OCI-LY7 (cell line): ENCODE data around the gene S1PR2. TPM values are rescaled to one million over a fixed set of nuclear protein-coding genes. Genes with fewer than 3 reads are reported as not detected.
"Not testable (repeated sequence)": the region's sequence is repeated elsewhere in the genome, so short reads cannot be mapped to it uniquely, and the experiment has no call there.

ENCODE experiments used
- BruUV-seq: library from RNA; stranded (reverse); fragments of 400-500 nt; replicated peaks from 2 replicates; lab custom pipeline; 2021; lab: Mats Ljungman, UMichigan
- CTCF ChIA-PET: fragments of 300-600 bp; sonication (Branson Sonifier 250); formaldehyde crosslinking; loops from one replicate; lab custom pipeline; 2022; ENCODE audit warnings: antibody characterized with exemption; ENCODE audit not compliant: unreplicated experiment; lab: Charles Lee
- POLR2A ChIA-PET: fragments of 300-600 bp; sonication (Branson Sonifier 250); formaldehyde crosslinking; loops from one replicate; lab custom pipeline; 2022; ENCODE audit warnings: antibody characterized with exemption; lab: Charles Lee
- DNase-seq: peaks from one replicate; pipeline ENCODE4 v3.0.0-alpha.2; 2015; ENCODE audit warnings: low spot score
- H2AFZ ChIP-seq: fragments of 200-600 bp; sonication (generic), shearing (Covaris generic); 2 replicates; pipeline ENCODE4 v1.6.1; 2014; ENCODE audit warnings: mild to moderate bottlenecking, antibody characterized with exemption, low read length, moderate library complexity
- H3K27ac ChIP-seq: fragments of 200-600 bp; sonication (generic); 2 replicates; pipeline ENCODE4 v1.5.1; 2014; ENCODE audit warnings: mixed run types, low read depth, mild to moderate bottlenecking, moderate library complexity, low read length, inconsistent platforms; ENCODE audit not compliant: poor library complexity, severe bottlenecking
- H3K36me3 ChIP-seq: fragments of 200-600 bp; sonication (generic); 2 replicates; pipeline ENCODE4 v1.6.1; 2014; ENCODE audit warnings: mild to moderate bottlenecking, antibody characterized with exemption, low read length, moderate library complexity, mixed read lengths; ENCODE audit not compliant: insufficient read depth
- H3K4me1 ChIP-seq: fragments of 200-600 bp; sonication (generic); 2 replicates; pipeline ENCODE4 v1.5.1; 2014; ENCODE audit warnings: mild to moderate bottlenecking, low read length; ENCODE audit not compliant: insufficient read depth, poor library complexity, severe bottlenecking
- H3K4me2 ChIP-seq: fragments of 200-600 bp; sonication (generic); 2 replicates; pipeline ENCODE4 v1.6.1; 2014; ENCODE audit warnings: mild to moderate bottlenecking, low read length
- H3K4me3 ChIP-seq: fragments of 200-600 bp; sonication (generic); 2 replicates; pipeline ENCODE4 v1.5.1; 2014; ENCODE audit warnings: mild to moderate bottlenecking, low read depth, low read length; ENCODE audit not compliant: poor library complexity, severe bottlenecking
- H3K79me2 ChIP-seq: fragments of 200-600 bp; sonication (generic); 2 replicates; pipeline ENCODE4 v1.6.1; 2016; ENCODE audit warnings: low read depth, mild to moderate bottlenecking, low read length, moderate library complexity, mixed read lengths; ENCODE audit not compliant: insufficient read depth
- H3K9me2 ChIP-seq: fragments of 200-600 bp; sonication (generic); 2 replicates; pipeline ENCODE4 v1.6.1; 2016; ENCODE audit warnings: mild to moderate bottlenecking, low read length, mixed read lengths; ENCODE audit not compliant: insufficient read depth
- H3K9me3 ChIP-seq: fragments of 200-600 bp; sonication (generic); 2 replicates; pipeline ENCODE4 v1.6.1; 2014; ENCODE audit warnings: mild to moderate bottlenecking, mixed run types, low read length, mixed read lengths
- H4K20me1 ChIP-seq: fragments of 200-600 bp; sonication (generic); 2 replicates; pipeline ENCODE4 v1.6.1; 2014; ENCODE audit warnings: mild to moderate bottlenecking, antibody characterized with exemption, low read length, moderate library complexity, mixed read lengths; ENCODE audit not compliant: insufficient read depth
- EZH2phosphoT487 ChIP-seq: fragments of 200-600 bp; sonication (generic); IDR thresholded peaks from 2 replicates; pipeline ENCODE4 v1.6.1; 2018; ENCODE audit warnings: low read depth, borderline replicate concordance, mild to moderate bottlenecking, mixed run types, antibody characterized with exemption, low read length, moderate library complexity, mixed read lengths
- intact Hi-C: fragments of 100-400 bp; cut with micrococcal nuclease; formaldehyde crosslinking; loops from one replicate; pipeline ENCODE4 v1.10.0; 2022; ENCODE audit not compliant: unreplicated experiment
- total RNA-seq, 2 experiments: library from RNA; depleted of rRNA in 1 of 2; stranded (reverse); fragments of >200 nt in 1 of 2; shearing (Covaris generic) in 1 of 2; gene quantifications; 2 replicates each; pipeline ENCODE4 v1.2.3, GENCODE V29; 2014 to 2022
- TF ChIP-seq, protein P1 (sequence below): fragments of 200-600 bp; sonication (generic); conservative IDR thresholded peaks from 2 replicates; pipeline ENCODE4 v1.5.1; 2014; ENCODE audit warnings: mild to moderate bottlenecking, antibody characterized with exemption, low read length, moderate library complexity, mixed read lengths

Gene S1PR2
- total RNA-seq, 2 experiments from 2014 or later: 27.8 to 64.5 TPM

GRCh38 chr19:10237702-10238101 lies 6.6 kb upstream of the S1PR2 start:
- peaks cover 16% of the 10 kb centered on the region; the same call in 1 of the 2 replicates for H3K79me2 ChIP-seq
- TF ChIP-seq EZH2phosphoT487: no peak
- TF ChIP-seq, protein P1, sequence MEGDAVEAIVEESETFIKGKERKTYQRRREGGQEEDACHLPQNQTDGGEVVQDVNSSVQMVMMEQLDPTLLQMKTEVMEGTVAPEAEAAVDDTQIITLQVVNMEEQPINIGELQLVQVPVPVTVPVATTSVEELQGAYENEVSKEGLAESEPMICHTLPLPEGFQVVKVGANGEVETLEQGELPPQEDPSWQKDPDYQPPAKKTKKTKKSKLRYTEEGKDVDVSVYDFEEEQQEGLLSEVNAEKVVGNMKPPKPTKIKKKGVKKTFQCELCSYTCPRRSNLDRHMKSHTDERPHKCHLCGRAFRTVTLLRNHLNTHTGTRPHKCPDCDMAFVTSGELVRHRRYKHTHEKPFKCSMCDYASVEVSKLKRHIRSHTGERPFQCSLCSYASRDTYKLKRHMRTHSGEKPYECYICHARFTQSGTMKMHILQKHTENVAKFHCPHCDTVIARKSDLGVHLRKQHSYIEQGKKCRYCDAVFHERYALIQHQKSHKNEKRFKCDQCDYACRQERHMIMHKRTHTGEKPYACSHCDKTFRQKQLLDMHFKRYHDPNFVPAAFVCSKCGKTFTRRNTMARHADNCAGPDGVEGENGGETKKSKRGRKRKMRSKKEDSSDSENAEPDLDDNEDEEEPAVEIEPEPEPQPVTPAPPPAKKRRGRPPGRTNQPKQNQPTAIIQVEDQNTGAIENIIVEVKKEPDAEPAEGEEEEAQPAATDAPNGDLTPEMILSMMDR: no peak
- peak overlapping the region; percentile 95 for H3K27ac ChIP-seq
- BruUV-seq: no TSS peak
- H2AFZ ChIP-seq: no peak overlapping the region
- no peaks in the 10 kb centered on the region for H3K9me2 ChIP-seq
- no peaks in the 10 kb centered on the region for H3K9me3 ChIP-seq
- peaks cover 96% of the 10 kb centered on the region for H3K4me1 ChIP-seq
- H3K36me3 ChIP-seq: no peaks in the 10 kb centered on the region
- CTCF ChIA-PET: no interaction called here
- H3K4me2 ChIP-seq: peak overlapping the region; percentile 83
- intact Hi-C loops: loop anchor here (5.0 to 10.0 kb wide), 5 partner anchors 45 to 737 kb away; partner anchors contain the start of genes ANGPTL6, DNMT1 and PPAN
- DNase-seq: no peak
- peak overlapping the region; percentile 65 for H3K4me3 ChIP-seq
- H4K20me1 ChIP-seq: no peaks in the 10 kb centered on the region
- POLR2A ChIA-PET: no interaction called here

DNA sequence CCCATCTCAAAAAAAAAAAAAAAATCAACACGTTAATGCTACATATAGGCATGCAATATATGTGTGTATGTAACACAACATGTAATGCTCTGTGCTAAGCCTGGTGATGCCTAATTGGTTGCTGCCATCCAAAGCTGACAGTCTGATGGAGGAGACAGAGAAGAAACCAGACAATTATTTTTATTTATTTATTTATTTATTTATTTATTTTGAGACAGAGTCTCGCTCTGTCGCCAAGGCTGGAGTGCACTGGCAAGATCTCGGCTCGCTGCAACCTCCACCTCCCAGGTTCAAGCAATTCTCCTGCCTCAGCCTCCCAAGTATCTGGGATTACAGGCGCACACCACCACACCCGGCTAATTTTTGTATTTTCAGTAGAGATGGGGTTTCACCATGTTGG lies 4.3 kb upstream of the S1PR2 start:
- Histone ChIP-seq H3K4me3 (peak overlapping the region; percentile 43), H3K4me1 (peaks cover 88% of the 10 kb centered on the region), H3K27ac (peak overlapping the region; percentile 95), H3K79me2 (peaks cover 36% of the 10 kb centered on the region), H3K4me2 (peak overlapping the region; percentile 79)
- BruUV-seq, H4K20me1 ChIP-seq, H3K9me2 ChIP-seq, H3K36me3 ChIP-seq, H2AFZ ChIP-seq, H3K9me3 ChIP-seq: not testable (repeated sequence)
- DNase-seq: peak; percentile 25
- POLR2A ChIA-PET: interaction anchor here (0.6 to 3.3 kb wide), 8 partner anchors 9 to 363 kb away, joined by 3 to 12 read pairs (median 4); partner anchors contain the start of gene DNMT1
- intact Hi-C loops: loop anchor here (5.0 to 10.0 kb wide), 5 partner anchors 43 to 739 kb away; partner anchors contain the start of genes ANGPTL6, DNMT1 and PPAN
- CTCF ChIA-PET: interaction anchor here (1.4 kb wide), 1 partner anchor 11 kb away, joined by 4 read pairs; no protein-coding TSS in a partner anchor

- DNase-seq: peak; percentile 39
- TF ChIP-seq, protein P1: no peak
- TF ChIP-seq EZH2phosphoT487: no peak
- H3K4me3 ChIP-seq: peak overlapping the region; percentile 6
- no peaks in the 10 kb centered on the region for H3K9me2 ChIP-seq
- H3K9me3 ChIP-seq: no peaks in the 10 kb centered on the region
- H3K4me2 ChIP-seq: peak overlapping the region; percentile 45
- BruUV-seq: no TSS peak
- H3K36me3 ChIP-seq: peaks cover 10% of the 10 kb centered on the region
- peaks cover 40% of the 10 kb centered on the region for H3K79me2 ChIP-seq
- CTCF ChIA-PET: no interaction called here
- intact Hi-C loops: loop anchor here (5.0 to 10.0 kb wide), 5 partner anchors 43 to 740 kb away; partner anchors contain the start of genes ANGPTL6, DNMT1 and PPAN
- POLR2A ChIA-PET: interaction anchor here (0.7 to 3.3 kb wide), 5 partner anchors 10 to 362 kb away, joined by 3 to 12 read pairs (median 3); no protein-coding TSS in a partner anchor
- H3K27ac ChIP-seq: peak overlapping the region; percentile 95
- peaks cover 84% of the 10 kb centered on the region for H3K4me1 ChIP-seq
- H4K20me1 ChIP-seq: no peaks in the 10 kb centered on the region
- H2AFZ ChIP-seq: no peak overlapping the region
Measured at GRCh38 chr19:10235003-10235402, 3.9 kb upstream of the S1PR2 start.
